ENCODE measurements around the gene CAMSAP3. TPM values are rescaled to one million over a fixed set of nuclear protein-coding genes. Genes with fewer than 3 reads are reported as not detected.

Gene CAMSAP3
- total RNA-seq, 3 donors from 2014 or later (not counting 1 experiment from before 2014, with no cell fraction given): 0.24 to 0.34 TPM; not detected in 1

DNA sequence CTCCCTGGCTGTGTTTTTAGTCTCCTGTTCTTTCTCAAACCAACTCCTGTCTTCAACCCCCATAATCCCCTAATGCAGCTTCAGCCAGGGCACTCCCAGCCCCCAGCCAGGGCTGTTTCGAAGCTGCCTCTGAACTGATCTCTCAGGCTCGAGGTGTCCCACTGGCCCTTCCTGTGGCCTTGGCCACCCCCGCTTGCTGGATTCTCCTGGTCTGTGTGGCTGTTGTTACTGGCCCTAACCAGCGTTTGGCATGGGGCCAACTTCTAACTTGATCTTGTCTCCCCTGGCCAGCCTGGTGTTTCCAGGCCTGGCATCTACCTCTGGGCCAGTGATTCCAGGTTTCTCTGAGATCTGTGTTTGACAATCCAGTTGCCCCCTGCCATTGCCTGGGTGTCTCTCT is 22.7 kb downstream of the CAMSAP3 start:
- Mint-ChIP-seq H3K36me3 (no peaks in the 10 kb centered on the region), H3K27ac (peak overlapping the region in 1 of 2 donors; percentile 38), H3K27me3 (ENCODE audit: low read depth in 2 of 2) (no peaks in the 10 kb centered on the region), H3K4me3 (no peak overlapping the region), H3K9me3 (no peaks in the 10 kb centered on the region), H3K4me1 (peaks cover 0 to 12% of the 10 kb centered on the region in 2 donors)
- ATAC-seq (no peak), DNase-seq (no peak)
- Histone ChIP-seq H3K27me3 (ENCODE audit: control insufficient read depth, insufficient read depth, low read length) (no peaks in the 10 kb centered on the region), H3K4me1 (ENCODE audit: control insufficient read depth, insufficient read depth, low read length) (no peaks in the 10 kb centered on the region), H3K36me3 (ENCODE audit: control insufficient read depth, insufficient read depth, low read length) (peaks cover 39% of the 10 kb centered on the region), H3K27ac (ENCODE audit: low read length) (no peak overlapping the region), H3K4me3 (ENCODE audit: low read length) (no peak overlapping the region), H3K9me3 (ENCODE audit: control insufficient read depth, insufficient read depth, low read length) (no peaks in the 10 kb centered on the region)
- TF ChIP-seq, protein P1, sequence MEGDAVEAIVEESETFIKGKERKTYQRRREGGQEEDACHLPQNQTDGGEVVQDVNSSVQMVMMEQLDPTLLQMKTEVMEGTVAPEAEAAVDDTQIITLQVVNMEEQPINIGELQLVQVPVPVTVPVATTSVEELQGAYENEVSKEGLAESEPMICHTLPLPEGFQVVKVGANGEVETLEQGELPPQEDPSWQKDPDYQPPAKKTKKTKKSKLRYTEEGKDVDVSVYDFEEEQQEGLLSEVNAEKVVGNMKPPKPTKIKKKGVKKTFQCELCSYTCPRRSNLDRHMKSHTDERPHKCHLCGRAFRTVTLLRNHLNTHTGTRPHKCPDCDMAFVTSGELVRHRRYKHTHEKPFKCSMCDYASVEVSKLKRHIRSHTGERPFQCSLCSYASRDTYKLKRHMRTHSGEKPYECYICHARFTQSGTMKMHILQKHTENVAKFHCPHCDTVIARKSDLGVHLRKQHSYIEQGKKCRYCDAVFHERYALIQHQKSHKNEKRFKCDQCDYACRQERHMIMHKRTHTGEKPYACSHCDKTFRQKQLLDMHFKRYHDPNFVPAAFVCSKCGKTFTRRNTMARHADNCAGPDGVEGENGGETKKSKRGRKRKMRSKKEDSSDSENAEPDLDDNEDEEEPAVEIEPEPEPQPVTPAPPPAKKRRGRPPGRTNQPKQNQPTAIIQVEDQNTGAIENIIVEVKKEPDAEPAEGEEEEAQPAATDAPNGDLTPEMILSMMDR (IDR thresholded peaks at IDR 0.05): no peak
- 93% methylated on average over 4 of the region's 4 CpGs for WGBS (ENCODE audit: insufficient coverage)
- intact Hi-C loops (cut with micrococcal nuclease): no loop called here

DNA sequence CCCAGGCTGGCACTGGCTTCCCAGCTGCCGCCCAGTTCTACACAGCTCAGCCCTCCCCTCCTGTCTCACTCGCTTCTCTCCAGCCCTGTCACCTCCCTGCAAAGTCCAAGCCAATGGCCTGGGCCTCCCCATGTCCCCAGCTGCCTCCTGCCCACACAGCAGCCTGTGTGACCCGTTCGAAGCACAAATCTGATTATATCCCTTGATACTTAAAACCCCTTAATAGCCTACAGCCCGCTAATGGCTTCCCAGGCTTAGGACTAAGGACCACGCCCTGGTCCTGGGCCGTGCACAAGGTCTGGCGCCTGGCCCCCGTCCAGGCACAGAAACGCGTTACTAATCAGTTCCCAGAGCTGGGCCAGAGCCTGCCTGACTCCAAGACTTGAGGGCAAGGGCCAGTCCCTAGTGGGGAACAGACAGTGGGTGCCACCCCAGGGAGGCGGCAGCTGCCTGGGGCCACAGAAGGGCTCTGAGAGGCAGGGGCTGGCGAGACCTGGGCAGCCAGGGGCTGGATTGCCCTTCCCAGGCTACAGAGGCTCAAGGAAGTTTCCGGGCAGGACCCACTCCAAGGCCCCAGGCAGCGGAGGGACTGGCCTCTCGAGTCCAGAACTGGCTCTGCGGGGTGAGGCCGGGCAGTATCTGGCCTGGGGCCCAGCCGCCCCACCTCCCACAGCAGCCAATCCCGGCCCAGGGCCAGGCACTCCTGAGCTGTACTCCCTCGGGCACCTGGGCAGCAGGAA is 23.3 kb downstream of the CAMSAP3 start:
- Mint-ChIP-seq H3K36me3 (no peaks in the 10 kb centered on the region), H3K4me1 (peaks cover 0 to 12% of the 10 kb centered on the region in 2 donors), H3K9me3 (no peaks in the 10 kb centered on the region), H3K27ac (peak overlapping the region in 1 of 2 donors; percentile 38), H3K4me3 (no peak overlapping the region), H3K27me3 (ENCODE audit: low read depth in 2 of 2) (no peaks in the 10 kb centered on the region)
- Histone ChIP-seq H3K9me3 (ENCODE audit: control insufficient read depth, insufficient read depth, low read length) (no peaks in the 10 kb centered on the region), H3K4me1 (ENCODE audit: control insufficient read depth, insufficient read depth, low read length) (no peaks in the 10 kb centered on the region), H3K27me3 (ENCODE audit: control insufficient read depth, insufficient read depth, low read length) (no peaks in the 10 kb centered on the region), H3K27ac (ENCODE audit: low read length) (no peak overlapping the region), H3K36me3 (ENCODE audit: control insufficient read depth, insufficient read depth, low read length) (peaks cover 43% of the 10 kb centered on the region), H3K4me3 (ENCODE audit: low read length) (no peak overlapping the region)
- TF ChIP-seq, protein P1 (IDR thresholded peaks at IDR 0.05): no peak
- ATAC-seq (no peak), DNase-seq (no peak)
- 96% methylated on average over 21 of the region's 21 CpGs for WGBS (ENCODE audit: insufficient coverage)
- intact Hi-C loops (cut with micrococcal nuclease): no loop called here

DNA sequence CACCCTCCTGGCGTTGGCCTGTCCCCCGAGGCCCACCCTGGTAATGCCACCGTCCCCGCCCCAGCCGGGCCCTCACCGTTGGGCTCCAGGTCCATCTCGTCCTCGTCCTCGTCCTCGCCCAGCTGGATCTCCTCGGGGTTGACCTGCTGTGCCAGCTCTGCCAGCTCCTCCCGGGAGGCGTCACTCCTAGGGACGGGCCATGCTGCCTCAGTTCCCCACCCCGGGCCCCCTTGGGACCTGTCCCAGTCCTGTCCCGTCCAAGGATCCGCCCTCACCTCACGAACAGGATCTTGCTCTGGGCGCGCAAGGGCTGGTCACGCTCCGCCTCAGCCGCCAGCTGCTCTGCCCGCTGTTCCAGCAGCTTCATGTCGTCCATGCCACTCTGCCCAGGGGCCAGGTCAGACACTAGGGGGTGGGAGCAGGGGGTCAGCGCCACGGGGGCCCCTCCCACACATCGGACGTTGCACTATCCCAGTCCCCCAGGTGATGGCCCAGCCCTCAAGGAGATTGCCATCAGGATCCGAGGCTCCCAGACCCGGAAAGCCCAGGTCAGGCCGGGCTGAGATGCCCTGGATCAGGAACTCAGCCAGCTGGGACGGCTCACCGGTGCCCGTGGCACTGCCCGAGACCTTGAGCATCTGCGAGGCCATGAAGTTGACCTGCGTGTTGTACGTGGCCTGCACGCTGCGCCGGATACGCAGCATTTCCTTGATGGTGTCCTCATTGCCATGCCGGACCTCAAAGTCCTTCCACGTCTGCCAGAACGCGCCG is 24.2 kb downstream of the CAMSAP3 start:
- no peaks in the 10 kb centered on the region for H3K4me1 ChIP-seq (ENCODE audit: control insufficient read depth, insufficient read depth, low read length)
- intact Hi-C loops (cut with micrococcal nuclease): no loop called here
- H3K9me3 ChIP-seq (ENCODE audit: control insufficient read depth, insufficient read depth, low read length): no peaks in the 10 kb centered on the region
- WGBS (ENCODE audit: insufficient coverage): 97% methylated on average over 48 of the region's 48 CpGs
- Mint-ChIP-seq H3K27ac (no peak overlapping the region), H3K27me3 (ENCODE audit: low read depth in 2 of 2) (no peaks in the 10 kb centered on the region), H3K9me3 (no peaks in the 10 kb centered on the region), H3K36me3 (no peaks in the 10 kb centered on the region), H3K4me3 (no peak overlapping the region), H3K4me1 (peaks cover 0 to 13% of the 10 kb centered on the region in 2 donors)
- H3K27me3 ChIP-seq (ENCODE audit: control insufficient read depth, insufficient read depth, low read length): no peaks in the 10 kb centered on the region
- DNase-seq (no peak), ATAC-seq (no peak)
- H3K36me3 ChIP-seq (ENCODE audit: control insufficient read depth, insufficient read depth, low read length): peaks cover 49% of the 10 kb centered on the region
- no peak overlapping the region for H3K4me3 ChIP-seq (ENCODE audit: low read length)
- TF ChIP-seq, protein P1 (IDR thresholded peaks at IDR 0.05): no peak
- no peak overlapping the region for H3K27ac ChIP-seq (ENCODE audit: low read length)
